H9 (cell line): Measurements from ENCODE around the gene SULT1A4. TPM values are rescaled to one million over a fixed set of nuclear protein-coding genes. Genes with fewer than 3 reads are reported as not detected.
"Not testable (repeated sequence)": the region's sequence is repeated elsewhere in the genome, so short reads cannot be mapped to it uniquely, and the experiment has no call there.

ENCODE experiments used
- DNase-seq: peaks from one replicate; pipeline ENCODE4 v3.0.0-alpha.2; 2017
- H2AFZ ChIP-seq: one replicate; pipeline ENCODE4 v1.6.1; 2013; ENCODE audit warnings: mild to moderate bottlenecking, low read length, control low read depth, moderate library complexity
- H2AK5ac ChIP-seq: 2 replicates; pipeline ENCODE4 v1.6.1; 2013; ENCODE audit warnings: low read length, control low read depth, mixed read lengths; ENCODE audit not compliant: insufficient read length
- H2BK120ac ChIP-seq: one replicate; pipeline ENCODE4 v1.6.1; 2013; ENCODE audit warnings: low read depth, mild to moderate bottlenecking, low read length, control low read depth, inconsistent platforms; ENCODE audit not compliant: poor library complexity, severe bottlenecking
- H2BK12ac ChIP-seq: 2 replicates; pipeline ENCODE4 v1.6.1; 2013; ENCODE audit warnings: low read length, control low read depth, mixed read lengths, low read depth; ENCODE audit not compliant: insufficient read length
- H2BK15ac ChIP-seq: 2 replicates; pipeline ENCODE4 v1.6.1; 2013; ENCODE audit warnings: low read depth, low read length, control low read depth
- H2BK20ac ChIP-seq: one replicate; pipeline ENCODE4 v1.6.1; 2013; ENCODE audit warnings: low read depth, mild to moderate bottlenecking, low read length, control low read depth, inconsistent platforms; ENCODE audit not compliant: poor library complexity, severe bottlenecking
- H2BK5ac ChIP-seq: 2 replicates; pipeline ENCODE4 v1.6.1; 2013; ENCODE audit warnings: low read length, control low read depth, mixed read lengths; ENCODE audit not compliant: insufficient read length
- H3K14ac ChIP-seq: 2 replicates; pipeline ENCODE4 v1.6.1; 2013; ENCODE audit warnings: low read length, control low read depth; ENCODE audit not compliant: insufficient read depth
- H3K18ac ChIP-seq: 2 replicates; pipeline ENCODE4 v1.6.1; 2013; ENCODE audit warnings: low read depth, mild to moderate bottlenecking, mixed read lengths, low read length, control low read depth; ENCODE audit not compliant: insufficient read length
- H3K23ac ChIP-seq: 2 replicates; pipeline ENCODE4 v1.6.1; 2013; ENCODE audit warnings: low read length, control low read depth, mixed read lengths, low read depth; ENCODE audit not compliant: insufficient read length
- H3K23me2 ChIP-seq: 2 replicates; pipeline ENCODE4 v1.6.1; 2013; ENCODE audit warnings: low read depth, mild to moderate bottlenecking, mixed read lengths, low read length, control low read depth; ENCODE audit not compliant: insufficient read length, poor library complexity, severe bottlenecking
- H3K27ac ChIP-seq: 2 replicates; pipeline ENCODE4 v1.5.1; 2013; ENCODE audit warnings: low read length, control low read depth, mixed read lengths, low read depth; ENCODE audit not compliant: insufficient read length
- H3K27me3 ChIP-seq: 2 replicates; pipeline ENCODE4 v1.6.1; 2013; ENCODE audit warnings: low read length, control low read depth, inconsistent platforms; ENCODE audit not compliant: insufficient read depth
- H3K4ac ChIP-seq: 2 replicates; pipeline ENCODE4 v1.6.1; 2013; ENCODE audit warnings: low read depth, mild to moderate bottlenecking, control low read depth, inconsistent platforms, low read length, moderate library complexity
- H3K4me1 ChIP-seq: 2 replicates; pipeline ENCODE4 v1.6.1; 2013; ENCODE audit warnings: low read length, control low read depth, inconsistent platforms; ENCODE audit not compliant: insufficient read depth
- H3K4me2 ChIP-seq: 2 replicates; pipeline ENCODE4 v1.6.1; 2013; ENCODE audit warnings: low read length, control low read depth, mixed read lengths; ENCODE audit not compliant: insufficient read length, insufficient read depth
- H3K56ac ChIP-seq: 2 replicates; pipeline ENCODE4 v1.6.1; 2013; ENCODE audit warnings: low read depth, mild to moderate bottlenecking, mixed read lengths, low read length, control low read depth; ENCODE audit not compliant: insufficient read length
- H3K79me1 ChIP-seq: 2 replicates; pipeline ENCODE4 v1.6.1; 2013; ENCODE audit warnings: low read depth, mild to moderate bottlenecking, moderate library complexity, low read length, control low read depth, inconsistent platforms; ENCODE audit not compliant: insufficient read depth, poor library complexity, severe bottlenecking
- H3K79me2 ChIP-seq: 2 replicates; pipeline ENCODE4 v1.6.1; 2013; ENCODE audit warnings: low read length, control low read depth, inconsistent platforms; ENCODE audit not compliant: insufficient read depth
- H3K9ac ChIP-seq: 2 replicates; pipeline ENCODE4 v1.6.1; 2013; ENCODE audit warnings: low read length, control low read depth, mixed read lengths; ENCODE audit not compliant: insufficient read length; ENCODE audit errors: extremely low read depth
- H3K9me3 ChIP-seq: one replicate; pipeline ENCODE4 v1.6.1; 2013; ENCODE audit warnings: low read depth, low read length, inconsistent platforms; ENCODE audit not compliant: control insufficient read depth
- H3T11ph ChIP-seq: one replicate; pipeline ENCODE4 v1.6.1; 2013; ENCODE audit warnings: mild to moderate bottlenecking, low read length, control low read depth, inconsistent platforms
- H4K20me1 ChIP-seq: one replicate; pipeline ENCODE4 v1.6.1; 2013; ENCODE audit not compliant: control insufficient read depth, insufficient read length, insufficient read depth
- H4K5ac ChIP-seq: 2 replicates; pipeline ENCODE4 v1.6.1; 2013; ENCODE audit warnings: low read depth, mild to moderate bottlenecking, mixed read lengths, low read length, control low read depth; ENCODE audit not compliant: insufficient read length
- H4K8ac ChIP-seq: replicated peaks from 2 replicates; pipeline ENCODE4 v1.6.1; 2013; ENCODE audit warnings: low read length, control low read depth, mixed read lengths, low read depth; ENCODE audit not compliant: insufficient read length
- H4K91ac ChIP-seq: 2 replicates; pipeline ENCODE4 v1.6.1; 2013; ENCODE audit warnings: low read depth, mild to moderate bottlenecking, moderate library complexity, mixed read lengths, low read length, control low read depth; ENCODE audit not compliant: insufficient read length
- H3K27ac Mint-ChIP-seq, 3 experiments: 2 replicates in 2 of 3; 3 replicates in 1 of 3; pipeline ENCODE4 v1.8.0; 2020 to 2021; ENCODE audit warnings: mixed read lengths in 3 of 3, mild to moderate bottlenecking in 1 of 3, moderate library complexity in 1 of 3
- H3K27me3 Mint-ChIP-seq: 2 replicates; pipeline ENCODE4 v1.8.0; 2021; ENCODE audit warnings: low read depth, mild to moderate bottlenecking, moderate library complexity, mixed read lengths
- H3K36me3 Mint-ChIP-seq, 3 experiments: 2 replicates in 2 of 3; 3 replicates in 1 of 3; pipeline ENCODE4 v1.8.0; 2020 to 2021; ENCODE audit warnings: low read depth in 3 of 3, mixed read lengths in 3 of 3; ENCODE audit not compliant: insufficient read depth in 1 of 3
- H3K4me1 Mint-ChIP-seq, 2 experiments: 2 replicates each; pipeline ENCODE4 v1.8.0; 2020; ENCODE audit warnings: mixed read lengths in 2 of 2
- H3K4me3 Mint-ChIP-seq, 2 experiments: 2 replicates in 1 of 2; 3 replicates in 1 of 2; pipeline ENCODE4 v1.8.0; 2020 to 2021; ENCODE audit warnings: mild to moderate bottlenecking in 2 of 2, mixed read lengths in 2 of 2, moderate library complexity in 1 of 2
- H3K9me3 Mint-ChIP-seq, 2 experiments: 2 replicates in 1 of 2; 3 replicates in 1 of 2; pipeline ENCODE4 v1.8.0; 2020; ENCODE audit warnings: mild to moderate bottlenecking in 2 of 2, mixed read lengths in 2 of 2, moderate library complexity in 1 of 2
- WGBS: extraction: QIAGEN DNeasy Blood & Tissue Kit; methylation state at CpG from one replicate; pipeline ENCODE4 v1.1.7; 2013; ENCODE audit warnings: missing lambda C conversion rate, low lambda C conversion rate, mixed read lengths; ENCODE audit not compliant: insufficient read length; ENCODE audit errors: extremely low coverage; 5-methylcytosine and 5-hydroxymethylcytosine counted together
- total RNA-seq: library from RNA; stranded (reverse); gene quantifications from 2 replicates; pipeline ENCODE4 v1.2.1, GENCODE V29; 2021

SULT1A4 gene
- total RNA-seq, 1 experiment from 2014 or later: 7.6 TPM

DNA sequence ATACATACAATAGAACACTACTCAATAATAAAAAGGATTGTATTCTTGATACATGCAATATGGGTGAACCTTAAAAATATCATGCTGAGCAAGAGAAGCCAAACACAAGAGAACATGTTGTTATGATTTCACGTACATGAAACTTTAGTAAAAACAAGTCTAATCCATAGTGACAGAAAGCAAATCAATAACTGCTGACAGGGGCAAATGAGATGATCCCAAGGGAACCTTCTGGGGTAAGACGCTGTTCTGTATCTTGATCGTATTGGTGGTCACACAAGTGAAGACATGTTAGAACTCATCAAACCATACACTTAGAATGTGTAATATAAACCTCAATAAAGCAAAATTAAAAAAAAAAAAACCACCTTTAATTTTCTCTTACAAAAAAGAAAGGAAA is 34.3 kb upstream of the SULT1A4 start:
- H4K91ac ChIP-seq, H3T11ph ChIP-seq, H2AFZ ChIP-seq, H3K27me3 ChIP-seq, H4K8ac ChIP-seq, H2BK20ac ChIP-seq, H3K27me3 Mint-ChIP-seq, H2BK12ac ChIP-seq, H3K4me3 Mint-ChIP-seq, H3K4me2 ChIP-seq, H3K23me2 ChIP-seq, H3K36me3 Mint-ChIP-seq, H2AK5ac ChIP-seq, H2BK15ac ChIP-seq, H3K79me2 ChIP-seq, H3K4me1 Mint-ChIP-seq, H3K27ac Mint-ChIP-seq, H4K20me1 ChIP-seq, H3K23ac ChIP-seq, H3K18ac ChIP-seq, H2BK5ac ChIP-seq, H3K56ac ChIP-seq, H3K9me3 ChIP-seq, H3K79me1 ChIP-seq, H2BK120ac ChIP-seq, H3K9me3 Mint-ChIP-seq, DNase-seq, H3K9ac ChIP-seq, H3K4ac ChIP-seq, H3K27ac ChIP-seq, H3K14ac ChIP-seq, H3K4me1 ChIP-seq, H4K5ac ChIP-seq: not testable (repeated sequence)
- no CpG with 5 or more reads among the region's 3 CpGs for WGBS

- H2BK12ac ChIP-seq, H3K9me3 ChIP-seq, H3K23me2 ChIP-seq, H3K79me1 ChIP-seq, H3K9ac ChIP-seq, H4K8ac ChIP-seq, H3K9me3 Mint-ChIP-seq, H3K27me3 Mint-ChIP-seq, H3K36me3 Mint-ChIP-seq, H2BK15ac ChIP-seq, DNase-seq, H3K18ac ChIP-seq, H2BK120ac ChIP-seq, H4K91ac ChIP-seq, H3K56ac ChIP-seq, H3K27me3 ChIP-seq, H3K79me2 ChIP-seq, H3K4me2 ChIP-seq, H3K14ac ChIP-seq, H3K4me1 Mint-ChIP-seq, H3K4me1 ChIP-seq, H3K23ac ChIP-seq, H4K5ac ChIP-seq, H2BK20ac ChIP-seq, H2AK5ac ChIP-seq, H3K27ac Mint-ChIP-seq, H4K20me1 ChIP-seq, H2AFZ ChIP-seq, H3T11ph ChIP-seq, H3K27ac ChIP-seq, H3K4me3 Mint-ChIP-seq, H2BK5ac ChIP-seq, H3K4ac ChIP-seq: not testable (repeated sequence)
- no CpG with 5 or more reads among the region's 21 CpGs for WGBS
Measured at GRCh38 chr16:29453754-29454153, 6.0 kb upstream of the SULT1A4 start.
